Liver (tissue), 9 donors: ENCODE measurements around the gene ARHGAP21. TPM values are rescaled to one million over a fixed set of nuclear protein-coding genes. Genes with fewer than 3 reads are reported as not detected.

Experiments used
- DNase-seq: peaks from one replicate; pipeline ENCODE4 v3.0.0-alpha.2; 2017; ENCODE audit warnings: low spot score
- H3K27ac ChIP-seq, 2 donors: one replicate each; pipeline ENCODE4 v1.7.0; 2013; ENCODE audit warnings: inconsistent platforms in 2 of 2, low read length in 2 of 2, control low read depth in 1 of 2, low read depth in 1 of 2, mild to moderate bottlenecking in 1 of 2
- H3K27me3 ChIP-seq, 4 donors: one replicate each; pipeline versions ENCODE4 v1.6.1 to v1.7.0; 2013; ENCODE audit warnings: low read length in 3 of 4, inconsistent platforms in 1 of 4, mild to moderate bottlenecking in 1 of 4, moderate library complexity in 1 of 4; ENCODE audit not compliant: control insufficient read depth in 4 of 4, insufficient read depth in 4 of 4
- H3K36me3 ChIP-seq, 4 donors: one replicate each; pipeline versions ENCODE4 v1.6.1 to v1.7.0; 2013; ENCODE audit warnings: low read length in 3 of 4, mild to moderate bottlenecking in 3 of 4, low read depth in 1 of 4, moderate library complexity in 1 of 4; ENCODE audit not compliant: control insufficient read depth in 4 of 4, insufficient read depth in 3 of 4
- H3K4me1 ChIP-seq, 4 donors: one replicate each; pipeline versions ENCODE4 v1.6.1 to v1.7.0; 2013; ENCODE audit warnings: low read length in 3 of 4, mild to moderate bottlenecking in 3 of 4, moderate library complexity in 1 of 4; ENCODE audit not compliant: control insufficient read depth in 4 of 4, insufficient read depth in 4 of 4
- H3K4me3 ChIP-seq, 3 donors: one replicate each; pipeline versions ENCODE4 v1.6.1 to v1.7.0; 2013; ENCODE audit warnings: low read length in 3 of 3, control low read depth in 1 of 3, low read depth in 1 of 3, mild to moderate bottlenecking in 1 of 3
- H3K9ac ChIP-seq, 2 donors: one replicate each; pipeline ENCODE4 v1.7.0; 2013; ENCODE audit warnings: low read length in 2 of 2, mild to moderate bottlenecking in 2 of 2, moderate library complexity in 2 of 2, control low read depth in 1 of 2, low read depth in 1 of 2
- H3K9me3 ChIP-seq, 4 donors: one replicate each; pipeline versions ENCODE4 v1.6.1 to v1.7.0; 2013; ENCODE audit warnings: low read length in 3 of 4; ENCODE audit not compliant: control insufficient read depth in 4 of 4
- CTCF ChIP-seq: fragments of 150-350 bp; IDR thresholded peaks from 2 replicates; pipeline ENCODE4 v1.5.1; 2017; ENCODE audit warnings: improper control_type of control experiment, low read depth, low read length; ENCODE audit not compliant: missing input control
- FOXA1 ChIP-seq: IDR thresholded peaks from 2 replicates; pipeline ENCODE4 v1.6.1; 2016; ENCODE audit warnings: antibody characterized with exemption
- FOXA2 ChIP-seq: IDR thresholded peaks from 2 replicates; pipeline ENCODE4 v1.6.1; 2016; ENCODE audit warnings: antibody characterized with exemption
- GABPA ChIP-seq, 2 donors: IDR thresholded peaks in 1 of 2; conservative IDR thresholded peaks in 1 of 2; 2 replicates each; pipeline ENCODE4 v1.6.1; 2016; ENCODE audit warnings: antibody characterized with exemption in 2 of 2, mild to moderate bottlenecking in 1 of 2, moderate library complexity in 1 of 2
- HNF4A ChIP-seq, 2 donors: conservative IDR thresholded peaks; 2 replicates each; pipeline ENCODE4 v1.6.1; 2016; ENCODE audit warnings: antibody characterized with exemption in 2 of 2, mild to moderate bottlenecking in 2 of 2
- HNF4G ChIP-seq: IDR thresholded peaks from 2 replicates; pipeline ENCODE4 v1.6.1; 2016; ENCODE audit warnings: antibody characterized with exemption
- JUND ChIP-seq, 2 donors: IDR thresholded peaks; 2 replicates each; pipeline ENCODE4 v1.6.1; 2016; ENCODE audit warnings: antibody characterized with exemption in 2 of 2
- MAX ChIP-seq: IDR thresholded peaks from 2 replicates; pipeline ENCODE4 v1.6.1; 2016; ENCODE audit warnings: antibody characterized with exemption
- NR2F2 ChIP-seq: IDR thresholded peaks from 2 replicates; pipeline ENCODE4 v1.6.1; 2016; ENCODE audit warnings: antibody characterized with exemption
- RAD21 ChIP-seq, 2 donors: IDR thresholded peaks; 2 replicates each; pipeline ENCODE4 v1.6.1; 2016; ENCODE audit warnings: antibody characterized with exemption in 2 of 2, mild to moderate bottlenecking in 2 of 2
- REST ChIP-seq: IDR thresholded peaks from 2 replicates; pipeline ENCODE4 v1.6.1; 2016; ENCODE audit warnings: antibody characterized with exemption, mild to moderate bottlenecking
- RXRA ChIP-seq, 2 donors: IDR thresholded peaks; 2 replicates each; pipeline ENCODE4 v1.6.1; 2017 to 2018; ENCODE audit warnings: antibody characterized with exemption in 2 of 2, mild to moderate bottlenecking in 1 of 2
- TAF1 ChIP-seq: conservative IDR thresholded peaks from 2 replicates; pipeline ENCODE4 v1.6.1; 2016; ENCODE audit warnings: antibody characterized with exemption, mild to moderate bottlenecking
- YY1 ChIP-seq: IDR thresholded peaks from 2 replicates; pipeline ENCODE4 v1.6.1; 2016; ENCODE audit warnings: antibody characterized with exemption, mild to moderate bottlenecking
- ZBTB33 ChIP-seq: IDR thresholded peaks from 2 replicates; pipeline ENCODE4 v1.6.1; 2016; ENCODE audit warnings: antibody characterized with exemption
- WGBS: extraction: QIAGEN DNeasy Blood & Tissue Kit; methylation state at CpG from one replicate; pipeline ENCODE4 v1.1.7; 2013; 5-methylcytosine and 5-hydroxymethylcytosine counted together
- polyA plus RNA-seq, 2 donors: library from polyadenylated mRNA; stranded (reverse) in 1 of 2; unstranded in 1 of 2; fragments of 200-250 nt in 1 of 2; fragments of >200 nt in 1 of 2; fragmentation: Nextera tagmentation in 1 of 2; extraction: Ambion mirVana in 1 of 2; gene quantifications; one replicate each; pipeline versions ENCODE4 v1.2.1 to v1.2.3, GENCODE V29; 2013 to 2015
- total RNA-seq, 2 donors: library from RNA; depleted of rRNA; stranded (reverse); fragments of >200 nt; gene quantifications; one replicate each; pipeline ENCODE4 v1.2.3, GENCODE V29; 2014
- donor health status: healthy.
- donor health status: healthy.
- donor health status: healthy.
- donor health status: healthy.
- donor health status: healthy.

Gene ARHGAP21
- total and polyA plus RNA-seq, 4 donors = 7.8 to 30.6 (median 15.7) TPM

GRCh38 chr10:24674892-24675632 lies 48.6 kb downstream of the ARHGAP21 start:
- no peak overlapping the region for H3K4me3 ChIP-seq
- H3K27me3 ChIP-seq = no peaks in the 10 kb centered on the region
- H3K9me3 ChIP-seq = no peaks in the 10 kb centered on the region
- WGBS = 93% methylated on average over 5 of the region's 5 CpGs
- no peaks in the 10 kb centered on the region for H3K4me1 ChIP-seq
- H3K27ac ChIP-seq = no peak overlapping the region
- TF ChIP-seq JUND (IDR thresholded peaks at IDR 0.05) (no peak), YY1 (no peak), GABPA (IDR thresholded peaks at IDR 0.05 in 1 of 2, conservative IDR thresholded peaks at IDR 0.05 in 1 of 2) (no peak), REST (no peak), FOXA2 (no peak), HNF4G (no peak), RXRA (IDR thresholded peaks at IDR 0.05) (no peak), NR2F2 (no peak), RAD21 (IDR thresholded peaks at IDR 0.05) (no peak), ZBTB33 (no peak), HNF4A (conservative IDR thresholded peaks at IDR 0.05) (no peak), MAX (no peak), FOXA1 (no peak), TAF1 (no peak), CTCF (no peak)
- H3K36me3 ChIP-seq = no peaks in the 10 kb centered on the region
- no peak for DNase-seq
- H3K9ac ChIP-seq = no peak overlapping the region
